ENCODE measurements around the gene DENR.
"Not testable (repeated sequence)": the region's sequence is repeated elsewhere in the genome, so short reads cannot be mapped to it uniquely, and the experiment has no call there.

DENR gene

DNA sequence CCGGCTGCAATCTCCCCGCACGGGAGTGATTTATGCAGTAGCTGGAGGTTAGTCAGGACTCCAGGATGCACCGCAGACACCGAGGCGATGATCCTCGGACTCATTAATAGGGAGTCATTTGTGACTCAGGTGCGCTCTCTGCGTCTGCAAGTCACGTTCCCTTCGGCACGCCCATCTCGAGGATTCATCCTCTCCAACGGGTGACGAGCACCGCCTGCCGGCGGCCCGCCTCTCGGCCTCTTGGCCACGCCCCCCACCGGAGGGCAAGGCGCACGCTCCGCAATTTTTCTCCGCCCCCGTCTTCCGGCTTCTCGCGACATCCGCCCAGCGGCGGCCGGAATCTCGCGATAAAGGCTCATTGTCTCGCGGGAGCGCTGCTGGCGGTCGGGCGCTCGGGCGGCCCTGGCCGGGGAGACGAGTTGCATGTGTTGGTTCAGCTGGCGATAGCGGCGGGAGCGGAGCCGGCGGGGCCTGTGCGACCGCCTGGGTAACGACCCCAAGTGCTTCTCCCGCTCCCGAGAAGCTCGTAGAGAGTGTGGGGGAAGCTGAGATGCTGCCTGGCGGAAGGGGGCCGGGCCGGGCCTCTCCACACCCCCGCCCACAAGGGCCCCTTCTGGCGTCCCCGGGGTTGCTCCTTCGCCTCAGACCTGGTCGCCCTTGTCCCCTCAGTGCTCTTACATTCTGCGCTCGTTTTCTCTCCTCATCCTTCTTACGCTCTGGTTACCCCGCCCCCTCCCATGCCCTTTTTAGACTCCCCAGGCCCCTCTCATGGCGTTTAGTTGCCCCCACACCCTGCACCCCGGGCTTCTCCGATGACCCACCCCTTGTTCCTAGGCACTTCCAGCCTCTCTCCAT lies at the start of gene DENR:
Gene DENR, plus strand, starts transcription at position 361 of the 855 bp plus-strand sequence. CDS start 878 bp downstream, outside the sequence.
- peak; percentile 99 to 100 for DNase-seq (ENCODE audit: low read depth in 2 of 2)

DNA sequence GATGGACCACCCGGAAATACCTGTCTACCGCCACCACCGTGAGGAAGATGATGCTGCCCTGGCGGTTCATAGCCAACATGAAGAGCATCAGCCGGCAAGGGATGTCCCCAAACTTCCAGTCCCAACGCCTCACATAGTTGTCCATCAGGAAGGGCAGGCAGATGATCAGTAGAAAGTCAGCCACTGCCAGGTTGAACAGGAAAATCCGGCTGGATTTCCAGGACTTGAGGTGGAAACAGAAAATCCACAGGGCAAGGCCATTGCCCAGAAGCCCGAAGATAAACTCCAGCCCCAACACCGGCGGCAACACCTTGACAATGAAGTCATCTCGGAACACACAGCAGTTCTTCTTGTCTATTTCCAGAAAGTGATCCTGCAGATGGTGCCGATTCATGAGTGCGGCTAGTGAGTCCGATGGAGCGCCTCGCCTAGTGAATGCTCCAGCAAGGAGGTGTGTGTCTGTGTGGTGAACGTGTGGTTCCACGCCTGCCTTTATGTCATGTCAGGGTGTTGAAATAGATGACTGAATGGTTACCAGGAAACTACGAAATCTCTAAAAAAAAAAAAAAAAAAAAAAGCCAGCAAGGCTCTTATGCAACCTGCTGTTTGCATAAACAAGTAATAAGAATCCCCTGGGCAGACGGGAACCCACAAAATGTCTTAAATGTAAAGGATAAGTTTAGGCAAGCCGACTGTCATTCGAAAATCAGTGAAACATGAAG lies 49.6 kb upstream of the DENR start, which contains the start of gene HCAR2:
Gene HCAR2, minus strand, starts transcription at position 468 of the 722 bp plus-strand sequence. Its CDS starts 74 bp downstream, at position 394.
- not testable (repeated sequence) for DNase-seq (ENCODE audit: low read depth in 2 of 2)

DNA sequence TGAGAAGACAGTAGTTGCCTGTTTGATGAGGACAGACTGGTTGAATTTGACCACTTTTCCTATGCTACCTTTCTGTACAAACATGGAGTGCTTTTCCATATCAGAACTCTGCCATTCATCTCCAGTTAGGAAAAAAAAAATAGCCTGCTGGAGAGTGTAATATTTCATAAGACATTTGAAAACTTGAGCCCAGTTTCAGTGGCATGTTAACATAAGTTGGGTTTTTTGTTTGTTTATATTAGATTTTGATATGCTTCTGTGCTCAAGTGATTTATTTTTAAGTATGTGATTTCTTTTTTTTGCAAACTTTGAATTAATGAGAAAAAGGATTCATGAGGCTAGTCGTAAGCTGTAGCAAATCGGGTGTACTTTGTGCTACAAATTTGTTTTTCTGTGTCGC lies 48.8 kb upstream of the DENR start:
- DNase-seq (ENCODE audit: low read depth in 2 of 2) = not testable (repeated sequence)

DNA sequence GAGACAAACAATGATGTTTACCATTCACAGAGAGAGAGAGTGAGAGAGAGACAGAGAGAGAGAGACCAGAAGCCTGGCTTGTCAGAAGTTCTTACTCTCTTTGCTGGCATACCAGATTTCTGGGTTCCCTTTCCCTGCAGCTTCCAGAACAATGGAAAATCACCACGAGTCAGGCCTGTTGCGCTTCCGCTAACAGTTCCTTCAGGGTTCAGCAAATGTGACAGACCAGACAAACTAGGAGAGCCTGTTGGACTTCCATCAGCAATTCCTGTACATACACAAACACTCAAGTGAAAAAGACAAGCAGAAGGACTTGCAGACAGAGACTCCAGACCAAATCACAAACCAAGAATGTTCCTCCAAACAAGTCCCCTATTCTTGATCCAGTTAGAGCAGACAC lies 43.3 kb upstream of the DENR start:
- DNase-seq (ENCODE audit: low read depth in 2 of 2) = not testable (repeated sequence)

- DNase-seq (ENCODE audit: low read depth in 2 of 2) = not testable (repeated sequence)
Observed at GRCh38 chr12:122710341-122710740, 42.3 kb upstream of the DENR start.

DNA sequence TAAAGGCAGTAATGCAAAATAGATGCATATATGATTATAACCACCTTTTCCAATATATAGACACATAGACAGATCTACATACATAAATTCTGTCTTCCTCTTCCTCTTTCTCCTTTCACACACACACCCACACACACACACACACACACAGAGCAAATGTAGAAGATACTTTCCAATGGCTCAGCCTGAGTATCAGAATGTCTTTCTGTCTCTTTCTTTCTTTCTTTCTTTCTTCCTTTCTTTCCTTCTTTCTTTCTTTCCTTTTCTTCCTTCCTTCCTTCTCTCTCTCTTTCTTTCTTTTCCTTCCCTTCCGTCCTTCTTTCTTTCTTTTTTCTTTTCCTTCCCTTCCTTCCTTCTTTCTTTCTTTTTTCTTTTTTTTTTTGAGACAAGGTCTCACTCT lies 41.4 kb upstream of the DENR start:
- DNase-seq (ENCODE audit: low read depth in 2 of 2) = not testable (repeated sequence)

DNA sequence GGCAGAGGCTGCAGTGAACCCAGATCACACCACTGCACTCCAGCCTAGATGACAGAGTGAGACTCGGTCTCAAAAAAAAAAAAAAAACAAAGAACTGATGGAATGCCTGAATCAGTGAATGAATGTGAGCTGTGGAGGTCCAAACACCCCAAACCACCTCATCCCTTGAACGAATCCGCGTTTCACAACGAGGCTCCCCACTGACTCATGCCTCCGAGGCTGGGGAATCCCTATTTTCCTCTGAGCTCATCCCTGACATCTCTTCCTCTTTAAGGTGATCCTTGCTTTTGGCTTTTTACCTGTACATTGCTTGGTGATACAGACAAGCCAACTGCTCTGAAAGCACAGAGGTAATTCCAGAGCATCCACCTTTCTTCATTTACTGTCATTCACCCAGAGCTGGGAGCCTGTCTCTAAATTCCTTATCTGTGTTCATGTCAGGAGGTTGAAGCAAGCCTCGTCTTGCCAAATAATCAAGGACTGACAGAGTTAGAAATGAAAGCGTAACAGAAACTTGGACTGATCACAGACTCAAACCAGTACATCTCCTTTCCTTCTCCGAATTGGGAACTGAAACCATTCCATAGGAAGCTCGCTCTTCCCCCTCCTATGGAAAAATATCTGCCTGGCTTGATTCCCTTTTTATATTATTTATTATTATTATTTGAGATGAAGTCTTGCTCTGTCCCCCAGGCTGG lies 39.0 kb upstream of the DENR start:
- DNase-seq (ENCODE audit: low read depth in 2 of 2) = not testable (repeated sequence)

- DNase-seq (ENCODE audit: low read depth in 2 of 2) = not testable (repeated sequence)
Observed at GRCh38 chr12:122715211-122715610, 37.4 kb upstream of the DENR start.

GRCh38 chr12:122716658-122717057 lies 36.0 kb upstream of the DENR start, which contains the start of gene HCAR3:
Gene HCAR3 (minus strand): TSS chr12:122716811. CDS start chr12:122716737, 74 bp downstream.
- not testable (repeated sequence) for DNase-seq (ENCODE audit: low read depth in 2 of 2)

DNA sequence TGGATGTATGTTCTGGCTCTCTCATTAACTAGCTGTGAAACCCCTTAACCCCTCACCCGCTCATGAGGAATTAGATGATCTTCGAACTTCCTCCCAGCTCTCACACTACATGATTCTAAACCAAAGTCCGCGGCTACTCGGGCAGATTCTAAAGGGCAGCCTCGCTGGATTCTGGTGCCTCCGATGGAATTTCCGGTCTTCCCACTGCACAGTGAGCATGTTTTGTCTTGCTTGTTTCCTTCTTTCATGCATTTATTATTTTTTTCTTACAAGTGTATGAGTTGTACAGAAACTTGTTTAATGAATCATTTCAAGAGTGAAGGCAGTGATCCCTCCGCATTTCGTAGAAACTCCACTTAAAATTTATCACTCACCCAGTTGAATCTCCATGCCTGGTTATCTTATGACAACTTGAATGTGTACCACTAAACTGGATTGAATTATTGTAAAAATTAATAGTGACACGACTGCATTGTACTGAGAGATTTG lies 31.5 kb upstream of the DENR start:
- DNase-seq (ENCODE audit: low read depth in 2 of 2) = no peak

DNA sequence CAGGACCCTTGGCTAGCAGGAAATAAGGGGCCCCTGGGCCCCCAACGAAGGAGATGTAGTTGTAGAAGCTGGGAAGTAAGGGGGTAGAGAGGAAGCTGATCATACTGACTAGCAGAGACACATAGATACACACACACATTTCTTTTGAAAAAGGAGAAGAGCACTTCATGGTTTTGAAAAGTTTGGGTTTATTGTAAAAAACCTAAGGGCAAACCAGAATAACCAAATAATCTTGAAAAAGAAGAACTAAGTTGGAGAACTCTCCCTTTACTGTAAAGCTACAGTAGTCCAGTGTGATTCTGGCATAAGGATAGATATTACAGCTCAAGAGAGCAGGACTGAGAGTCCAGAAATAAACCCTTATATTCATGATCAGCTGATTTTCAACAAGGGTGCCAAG lies 30.2 kb upstream of the DENR start:
- no peak for DNase-seq (ENCODE audit: low read depth in 2 of 2)

DNA sequence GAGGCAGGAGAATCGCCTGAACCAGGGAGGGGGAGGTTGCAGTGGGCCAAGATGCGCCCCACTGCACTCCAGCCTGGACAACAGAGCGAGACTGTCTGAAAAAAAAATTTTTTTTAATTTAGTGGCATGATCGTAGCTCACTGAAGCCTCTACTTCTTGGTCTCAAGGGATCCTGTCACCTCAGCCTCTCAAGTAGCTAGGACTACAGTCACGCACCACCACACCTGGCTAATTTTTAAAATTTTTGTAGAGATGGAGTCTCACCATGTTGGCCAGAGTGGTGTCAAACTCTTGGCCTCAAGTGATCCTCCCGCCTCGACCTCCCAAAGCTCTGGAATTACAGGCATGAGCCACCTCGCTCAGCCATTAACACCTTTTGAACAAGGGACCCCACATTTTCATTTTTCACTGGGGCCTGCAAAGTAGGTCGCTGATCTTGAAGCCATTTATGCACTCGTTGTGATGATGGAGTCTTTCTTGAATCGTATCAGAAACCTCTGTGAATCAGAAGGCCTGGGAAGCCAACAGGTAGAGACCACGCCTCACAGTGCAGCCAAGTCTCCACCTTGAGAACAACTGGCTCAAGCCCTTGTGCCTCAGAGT lies 27.9 kb upstream of the DENR start:
- no peak for DNase-seq (ENCODE audit: low read depth in 2 of 2)

- DNase-seq (ENCODE audit: low read depth in 2 of 2) = no peak
Observed at GRCh38 chr12:122725452-122726079, 27.1 kb upstream of the DENR start.

DNA sequence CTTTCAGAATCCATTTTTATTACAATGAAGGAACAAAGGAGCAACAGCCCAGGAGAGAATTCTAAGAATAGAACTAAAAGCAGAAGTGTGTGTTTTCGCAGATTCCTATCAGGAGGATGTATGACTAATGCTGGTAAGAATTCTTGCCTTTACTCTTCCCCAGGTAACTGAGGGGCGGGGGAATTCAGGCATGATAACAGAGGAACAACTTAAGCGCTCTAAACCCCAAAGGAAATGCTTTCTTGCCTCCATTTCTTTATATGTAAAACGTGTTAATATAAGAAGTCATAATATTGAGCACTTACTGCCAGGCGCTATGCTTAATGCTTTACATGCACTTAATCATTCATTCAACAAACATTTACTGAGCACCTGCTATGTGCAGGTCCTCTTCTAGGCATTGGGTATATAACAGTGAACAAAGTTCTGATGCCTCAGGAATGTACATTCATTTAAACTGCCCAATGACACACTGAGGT lies 26.5 kb upstream of the DENR start:
- no peak for DNase-seq (ENCODE audit: low read depth in 2 of 2)

DNA sequence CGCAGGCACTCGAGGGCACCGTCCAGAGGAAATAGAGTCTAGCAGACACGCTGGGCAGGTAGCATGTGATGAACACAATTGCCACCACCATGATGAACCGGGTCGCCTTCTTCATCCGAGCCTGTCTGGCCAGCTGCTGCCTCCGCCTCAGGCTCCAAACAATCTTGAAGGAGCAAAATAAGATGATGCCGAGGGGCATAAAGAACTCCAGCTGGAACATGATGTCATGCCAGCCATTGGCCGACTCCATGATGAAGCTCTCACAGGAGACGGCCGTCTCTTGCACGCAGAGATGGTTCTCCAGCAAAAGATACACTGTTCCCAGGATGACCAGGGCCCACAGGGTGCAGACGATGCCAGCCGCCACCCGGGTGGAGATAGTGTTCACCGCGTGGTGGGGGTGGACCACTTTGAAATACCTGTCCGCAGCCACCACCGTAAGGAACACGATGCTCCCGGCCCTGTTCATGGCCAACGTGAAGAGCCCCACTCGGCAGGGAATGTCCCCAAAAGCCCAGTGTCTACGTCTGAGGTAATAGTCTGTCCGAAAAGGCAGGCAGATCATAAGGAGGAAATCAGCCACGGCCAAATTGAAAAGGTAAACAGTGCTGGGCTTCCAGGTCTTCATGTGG lies 22.9 kb upstream of the DENR start:
- DNase-seq (ENCODE audit: low read depth in 2 of 2) = no peak

- DNase-seq (ENCODE audit: low read depth in 2 of 2) = peak; percentile 27 to 34
Observed at GRCh38 chr12:122730215-122731014, 22.2 kb upstream of the DENR start, which contains the start of gene HCAR1. Gene HCAR1 (minus strand): TSS chr12:122730844. CDS start chr12:122730339, 505 bp downstream.

GRCh38 chr12:122732170-122732569 lies 20.5 kb upstream of the DENR start:
- DNase-seq (ENCODE audit: low read depth in 2 of 2) = no peak

DNA sequence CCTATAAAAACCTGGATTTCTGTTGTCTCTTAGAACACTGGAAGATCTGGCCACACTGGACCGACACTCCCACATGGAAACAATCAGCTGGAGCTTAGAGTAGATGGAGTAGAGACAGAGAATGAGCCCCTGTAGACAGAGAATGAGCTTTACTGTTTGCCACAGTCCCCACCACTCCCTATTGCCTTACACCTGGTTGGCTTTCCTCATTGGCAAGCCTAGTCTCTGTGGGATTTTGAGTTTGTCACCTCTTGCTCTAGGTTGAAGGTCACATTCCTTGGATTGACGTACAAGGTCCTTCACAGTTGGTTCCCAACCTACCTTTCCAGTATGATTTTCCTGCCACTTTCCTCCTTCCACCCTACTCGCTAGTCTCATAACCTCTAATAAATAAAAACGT lies 20.0 kb upstream of the DENR start:
- DNase-seq (ENCODE audit: low read depth in 2 of 2) = no peak

GRCh38 chr12:122738571-122738970 lies 14.1 kb upstream of the DENR start:
- no peak for DNase-seq (ENCODE audit: low read depth in 2 of 2)

Measured in activated CD4-positive, alpha-beta T cell treated with anti-CD3 and anti-CD28 coated beads for 24 hours (primary cell).